GM19463 (cell line): ENCODE measurements around the gene COL17A1.

Experiments used
- ATAC-seq: cut with Tn5 transposase; IDR thresholded peaks from one replicate; pipeline ENCODE4 v1.9.1; 2021; ENCODE audit warnings: mild to moderate bottlenecking, moderate library complexity; ENCODE audit not compliant: unreplicated experiment

The COL17A1 gene

DNA sequence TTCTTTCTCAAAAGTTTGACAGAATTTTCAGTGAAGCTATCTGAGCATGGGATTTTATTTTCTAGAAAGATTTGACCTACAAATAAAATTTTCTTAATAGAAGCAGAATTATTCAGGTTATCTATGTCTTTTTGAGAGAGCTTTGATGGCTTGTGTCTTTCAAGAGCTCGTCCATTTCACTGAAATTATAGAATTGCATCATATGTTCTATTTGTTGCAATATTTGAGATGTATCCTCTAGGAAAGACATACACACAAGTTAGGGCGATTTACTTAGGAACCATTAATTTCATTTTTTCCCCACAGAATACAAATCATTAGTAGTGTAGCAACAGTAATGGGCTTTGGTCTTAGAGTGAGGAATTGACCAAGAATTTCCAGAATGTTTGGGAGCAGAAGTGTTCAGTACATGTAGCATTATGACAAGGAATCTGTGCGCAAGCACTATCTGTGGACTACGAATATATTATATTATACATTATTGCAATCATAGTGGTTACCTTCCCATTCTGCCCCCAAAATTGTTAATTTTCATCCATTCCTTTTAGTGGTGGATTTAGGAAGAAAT lies 12.8 kb upstream of the COL17A1 start:
- ATAC-seq, result no peak

DNA sequence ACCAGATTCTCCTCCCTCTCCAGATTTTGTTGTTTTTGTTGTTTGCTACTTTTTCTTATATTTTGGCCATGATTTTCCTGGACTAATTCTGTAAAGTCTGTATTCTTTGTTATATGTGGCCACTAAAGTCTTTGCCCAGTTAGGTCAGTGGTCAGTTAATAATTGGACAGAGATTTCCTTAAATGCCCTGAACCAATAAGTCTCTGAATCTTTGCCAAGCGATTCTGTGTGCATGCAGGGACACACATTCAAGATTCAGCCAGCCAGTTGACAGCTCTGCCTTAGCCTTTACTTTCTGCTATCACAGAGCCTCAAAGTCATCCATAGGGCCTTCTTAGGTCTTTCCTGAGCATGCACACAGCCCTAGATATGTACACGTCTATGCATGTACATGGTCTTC lies 11.0 kb upstream of the COL17A1 start:
- no peak for ATAC-seq

DNA sequence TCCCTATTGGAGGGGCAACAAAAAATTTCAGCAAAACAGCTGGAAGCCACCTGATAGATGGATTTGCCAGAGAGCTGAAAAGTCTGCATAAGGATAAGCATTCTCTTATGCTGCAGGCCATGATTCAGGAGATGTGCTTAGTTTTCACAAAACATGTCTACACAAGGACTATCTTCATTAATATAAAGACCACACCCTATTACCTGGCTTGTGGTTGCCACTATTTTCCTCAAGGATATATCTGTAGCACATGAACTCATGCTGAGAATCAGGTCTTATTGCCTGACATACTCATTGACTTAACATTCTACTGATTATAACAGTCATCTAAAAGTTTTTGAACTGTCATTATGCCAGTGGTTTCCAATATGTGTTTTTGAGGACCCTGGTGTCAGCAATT lies 7.1 kb upstream of the COL17A1 start:
- ATAC-seq, result no peak

DNA sequence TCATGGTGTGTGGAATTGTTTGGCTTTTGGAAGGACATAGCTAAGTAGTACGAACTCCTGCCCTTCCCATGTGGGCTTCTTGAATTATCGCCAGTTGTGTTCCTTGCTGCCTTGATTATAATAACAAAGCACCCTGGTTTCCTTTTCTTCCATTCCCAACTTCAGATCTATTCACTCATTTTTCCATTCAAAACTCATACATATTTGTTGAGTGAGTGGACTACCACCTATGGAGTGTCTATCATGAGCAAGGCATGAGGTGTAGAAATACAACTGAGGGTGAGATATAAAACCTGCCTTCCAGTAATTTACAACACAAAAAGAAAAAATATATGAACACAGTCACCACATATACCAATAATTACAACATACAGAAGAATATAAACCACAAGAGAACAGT lies 4.9 kb upstream of the COL17A1 start:
- no peak for ATAC-seq

DNA sequence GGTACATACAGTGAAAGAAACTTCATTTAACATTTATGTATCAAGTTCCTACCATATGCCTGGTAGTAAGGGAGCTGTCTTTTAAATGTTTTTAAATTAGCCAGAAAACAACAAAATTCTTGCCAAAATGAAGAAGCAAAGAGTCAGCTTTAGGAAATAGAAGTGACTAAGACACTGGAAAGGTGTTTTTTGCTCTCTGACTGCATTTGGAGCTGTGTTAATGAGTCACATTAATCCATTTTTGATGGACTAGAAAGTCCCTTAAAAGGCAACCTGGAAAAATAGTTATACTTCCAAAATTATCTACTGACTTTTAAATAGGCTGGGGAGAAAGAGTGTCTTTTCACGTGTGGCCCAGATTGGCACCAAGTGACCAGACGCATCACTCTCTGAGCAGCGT lies 3.9 kb upstream of the COL17A1 start:
- ATAC-seq, result no peak

DNA sequence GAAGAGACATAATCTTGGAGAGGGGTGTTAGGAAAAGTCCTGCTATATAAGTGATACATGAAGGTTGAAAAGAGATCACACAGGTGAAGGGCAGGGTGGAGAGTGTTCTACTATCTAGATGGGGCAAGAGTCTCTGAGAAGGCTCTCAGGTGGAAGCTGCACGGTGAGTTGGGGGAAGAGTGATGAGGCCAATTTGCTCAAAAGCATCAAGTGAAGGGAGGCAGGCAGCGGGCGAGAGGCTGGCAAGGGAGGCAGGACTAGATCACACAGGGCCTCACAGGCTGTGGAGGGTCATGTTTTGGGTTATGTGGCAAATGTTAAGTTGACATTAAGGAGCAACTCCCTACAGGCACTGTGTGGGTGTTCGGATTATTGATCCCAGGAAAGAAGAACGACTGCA lies 2.6 kb upstream of the COL17A1 start:
- no peak for ATAC-seq

DNA sequence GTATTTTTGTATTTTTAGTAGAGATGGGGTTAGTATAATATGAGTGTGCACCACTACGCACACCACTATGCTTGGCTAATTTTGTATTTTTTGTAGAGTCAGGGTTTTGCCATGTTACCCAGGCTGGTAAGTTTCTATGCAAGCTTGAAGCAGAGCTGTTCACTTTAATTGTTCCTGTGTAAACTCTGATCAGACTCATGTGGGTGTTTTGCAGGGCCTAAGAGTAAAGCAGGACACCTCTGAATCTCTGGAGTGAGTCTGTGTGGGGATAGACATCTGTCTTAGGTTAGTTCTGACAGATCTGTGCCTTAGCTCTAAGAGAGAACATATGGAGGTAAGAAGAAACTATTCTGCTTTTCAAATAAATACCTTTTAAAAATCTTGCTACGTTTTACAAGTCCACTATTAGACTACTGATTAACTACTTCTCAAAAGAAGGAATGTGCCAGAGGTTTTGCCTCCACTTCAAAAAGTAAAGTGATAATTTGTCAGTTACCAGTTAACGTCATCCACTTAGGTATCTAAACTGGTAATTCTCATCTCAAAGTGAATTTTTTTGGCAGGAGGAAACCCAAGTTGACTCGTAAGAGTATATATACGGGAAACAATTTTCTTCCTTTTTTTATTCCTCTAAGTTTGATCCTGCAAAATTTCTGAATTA lies 1.1 kb downstream of the COL17A1 start:
- ATAC-seq, result no peak

DNA sequence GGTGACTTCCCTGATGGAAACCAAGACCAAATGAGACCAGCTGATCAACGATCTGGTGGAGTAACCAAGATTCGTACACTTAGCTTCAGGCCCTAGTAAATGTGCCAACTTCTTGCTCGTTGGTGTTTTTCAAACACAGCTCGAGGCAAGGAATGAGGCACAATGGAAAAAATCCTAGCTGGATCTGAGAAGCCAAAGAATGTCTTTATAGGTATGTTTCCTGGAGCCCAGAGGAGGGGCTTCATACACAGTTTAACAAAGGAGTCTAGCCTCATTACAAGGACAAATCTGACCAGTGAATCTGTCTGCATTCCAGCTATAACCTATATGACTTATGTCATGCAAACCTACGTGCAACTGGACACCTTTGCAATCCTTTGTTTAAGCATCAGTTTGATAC lies 3.7 kb downstream of the COL17A1 start:
- ATAC-seq, result no peak

DNA sequence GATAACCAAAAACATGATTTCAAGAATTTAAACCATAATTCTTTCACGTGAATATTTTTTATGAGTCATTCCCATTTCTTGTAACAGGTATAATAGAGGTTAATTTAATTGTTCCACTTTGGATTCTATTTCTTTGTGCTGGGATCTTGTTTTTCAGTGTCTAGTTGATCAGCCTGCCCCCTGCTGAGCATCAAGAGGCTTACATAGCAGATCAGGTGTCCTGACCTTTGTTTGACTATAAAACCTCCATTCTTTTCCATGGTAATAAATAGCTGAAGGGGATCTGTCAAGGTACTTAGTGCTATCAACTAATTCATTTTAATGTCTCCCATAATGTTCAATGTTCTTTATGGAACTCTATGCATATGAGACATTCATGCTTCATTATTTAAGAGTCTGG lies 4.9 kb downstream of the COL17A1 start:
- no peak for ATAC-seq

DNA sequence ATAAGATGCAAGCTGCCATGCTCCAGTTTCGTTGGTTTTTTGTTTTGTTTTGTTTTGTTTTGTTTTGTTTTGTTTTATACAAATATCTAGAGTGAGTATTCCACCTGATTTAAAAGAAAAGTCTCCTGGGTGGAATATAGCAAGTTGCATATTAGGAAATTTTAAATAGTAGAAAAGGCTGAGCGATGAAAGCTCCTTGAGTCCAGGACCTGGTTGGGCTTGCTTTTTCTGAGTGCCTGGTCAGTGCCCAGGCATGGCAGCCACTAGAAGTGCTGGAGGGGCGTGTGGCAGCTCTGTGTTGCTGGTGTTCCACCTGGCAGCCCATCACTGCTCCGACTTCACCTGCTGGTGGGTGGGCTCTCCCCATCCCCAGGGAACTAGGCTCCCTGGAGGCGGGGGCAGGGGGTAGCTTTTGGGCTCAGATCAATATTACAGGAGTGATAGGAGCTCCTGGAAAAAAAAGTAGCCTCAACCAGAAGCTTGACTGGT lies 8.0 kb downstream of the COL17A1 start:
- ATAC-seq, result no peak

DNA sequence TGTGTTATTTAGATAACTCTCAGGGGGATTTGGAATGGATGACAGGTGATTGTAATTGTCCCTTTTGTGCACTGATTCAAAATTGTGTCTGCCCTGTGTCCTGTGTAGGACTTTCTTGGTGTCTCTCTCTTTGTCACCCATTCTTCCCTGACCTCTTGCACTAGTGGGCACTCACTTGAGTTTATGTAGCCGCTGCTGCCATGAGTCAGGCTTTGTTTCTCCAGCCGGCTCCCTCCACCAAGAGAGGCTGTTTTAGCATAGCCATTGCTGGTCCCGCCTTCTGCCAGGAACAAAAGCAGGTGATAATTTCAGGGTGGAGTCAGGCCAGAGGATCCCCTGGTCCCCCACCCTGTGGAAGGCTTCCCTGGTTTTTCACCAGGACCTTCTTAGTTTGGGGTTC lies 8.4 kb downstream of the COL17A1 start:
- no peak for ATAC-seq

DNA sequence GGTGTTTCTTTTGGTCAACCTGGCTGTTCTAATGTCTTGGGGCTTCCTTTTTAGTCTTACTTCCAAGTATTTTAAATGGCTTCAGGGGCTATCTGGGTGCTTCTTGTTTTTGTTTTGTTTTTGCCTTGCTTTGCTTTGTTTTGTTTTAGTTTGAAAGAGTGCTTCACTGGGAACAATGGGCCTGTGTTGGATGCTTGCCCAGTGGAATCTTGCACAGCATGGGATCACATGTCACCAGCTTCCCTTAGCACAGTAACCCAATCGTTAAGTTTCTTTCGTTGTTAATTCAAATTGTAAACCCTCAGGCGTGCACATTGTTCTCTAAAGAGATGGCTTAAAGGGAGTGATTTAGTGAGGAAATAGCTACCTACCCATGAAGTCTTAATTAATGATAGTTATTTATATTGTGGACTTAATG lies 8.9 kb downstream of the COL17A1 start:
- ATAC-seq, result no peak

DNA sequence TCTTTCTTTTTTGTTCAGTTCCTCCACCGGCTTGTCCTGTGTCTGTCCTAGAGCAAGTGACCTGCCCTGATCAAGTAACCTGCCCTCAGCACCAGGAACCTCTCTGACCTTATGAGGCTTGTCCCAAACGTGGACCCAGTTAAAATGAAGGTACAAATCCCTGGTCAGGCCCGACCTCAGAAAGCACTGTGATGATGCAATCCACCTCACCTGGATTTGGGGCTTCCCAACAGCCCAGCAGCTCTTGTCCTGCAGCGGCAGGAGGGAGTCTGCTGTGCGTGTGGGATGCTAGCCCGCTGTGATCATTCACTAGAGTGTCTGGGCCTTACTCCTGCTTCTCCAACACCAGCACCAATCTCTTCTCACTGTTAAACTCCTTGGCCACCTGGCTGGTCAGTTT lies 11.2 kb downstream of the COL17A1 start:
- no peak for ATAC-seq

DNA sequence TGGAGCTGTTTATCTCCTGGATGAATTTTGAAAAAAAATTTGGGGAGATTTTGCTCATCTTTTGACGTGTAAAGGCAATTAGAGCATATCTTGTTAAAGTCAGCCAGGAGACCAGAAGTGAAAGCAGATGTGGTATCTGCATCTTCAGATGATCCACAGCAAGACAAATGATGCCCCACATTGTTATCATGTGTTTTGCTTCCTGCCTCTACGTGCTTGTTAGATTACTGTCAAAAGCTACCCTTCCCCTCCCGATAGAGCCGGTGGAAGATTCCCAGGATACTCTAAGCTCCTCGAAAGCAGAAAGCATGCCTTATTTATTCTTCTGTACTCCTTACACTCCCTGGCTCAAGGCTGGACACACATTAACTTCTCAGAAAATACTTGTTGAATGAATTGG lies 12.9 kb downstream of the COL17A1 start:
- ATAC-seq, result no peak

DNA sequence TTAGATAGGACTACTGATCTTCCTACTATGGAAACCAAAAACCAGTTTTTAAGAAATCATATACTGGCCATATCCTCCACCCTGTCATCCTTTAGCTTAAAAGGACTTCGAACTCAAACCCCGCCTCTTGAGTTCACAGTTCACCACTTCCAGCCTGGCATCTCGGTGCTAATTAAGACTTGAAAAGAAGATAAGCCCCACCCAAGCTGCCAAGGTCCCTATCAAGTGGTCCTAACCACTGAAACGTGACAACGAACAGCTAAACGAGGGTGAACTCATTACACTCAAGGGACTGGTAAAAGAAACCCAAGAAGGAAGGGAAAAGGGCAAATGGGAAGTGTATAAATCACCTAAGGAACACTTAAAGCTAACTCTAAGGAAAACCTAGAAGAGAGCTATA lies 16.1 kb downstream of the COL17A1 start:
- no peak for ATAC-seq

DNA sequence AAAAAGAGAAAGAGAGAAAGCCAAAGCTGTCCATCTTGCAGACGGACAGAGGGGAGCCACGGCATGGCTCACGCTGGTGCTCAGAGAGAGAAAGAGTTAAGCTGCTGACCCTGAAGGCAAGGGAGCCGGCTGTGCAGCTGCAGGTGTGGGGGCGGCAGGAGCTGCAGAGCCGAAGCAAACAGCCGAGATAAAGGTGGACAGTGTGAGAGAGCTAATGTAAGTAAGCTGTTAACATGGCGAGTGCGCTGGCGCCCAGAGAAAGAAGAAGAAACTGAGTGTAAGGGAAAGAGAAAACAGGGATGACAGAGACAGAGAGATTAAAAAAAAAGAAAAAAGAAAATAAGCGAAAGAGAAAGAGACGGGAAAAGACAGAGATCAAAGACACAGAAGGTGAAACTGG lies 18.2 kb downstream of the COL17A1 start:
- ATAC-seq, result no peak

DNA sequence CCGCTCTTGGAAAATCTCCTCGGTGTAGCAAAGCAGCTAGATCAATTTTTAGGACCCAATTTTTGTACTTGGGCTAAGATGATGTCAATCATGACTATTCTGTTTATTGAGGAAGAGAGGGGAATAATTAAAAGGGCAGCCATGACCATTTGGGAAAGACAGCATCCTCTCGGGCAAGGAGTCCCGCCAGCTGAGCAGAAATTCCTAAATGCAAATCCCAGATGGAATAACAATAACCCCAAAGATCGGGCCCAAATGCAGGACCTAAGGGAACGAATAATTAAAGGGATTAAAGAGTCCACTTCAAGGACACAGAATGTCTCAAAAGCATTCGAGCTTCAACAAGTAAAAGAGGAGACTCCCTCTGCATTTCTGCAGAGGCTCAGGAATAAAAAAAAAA lies 18.7 kb downstream of the COL17A1 start:
- no peak for ATAC-seq

DNA sequence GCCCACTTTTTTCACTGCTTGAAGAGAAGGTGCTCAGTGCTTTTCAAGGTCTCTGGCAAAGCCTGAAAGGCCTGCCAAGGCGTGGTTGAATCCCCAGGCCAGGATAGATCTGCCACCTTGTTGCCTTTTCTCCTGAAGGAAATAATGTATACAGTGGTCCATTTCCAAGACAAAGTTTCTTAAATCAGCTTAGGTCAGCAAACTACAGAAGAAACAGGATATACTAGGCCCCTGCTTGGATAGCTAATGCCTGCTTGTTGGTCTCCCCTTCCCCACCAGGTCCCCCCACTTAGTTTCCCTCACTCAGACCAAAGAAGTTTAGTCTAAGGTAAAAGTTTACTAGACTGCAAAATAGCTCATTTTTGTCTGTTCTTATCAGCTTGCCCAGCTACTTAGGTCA lies 19.9 kb downstream of the COL17A1 start:
- no peak for ATAC-seq

DNA sequence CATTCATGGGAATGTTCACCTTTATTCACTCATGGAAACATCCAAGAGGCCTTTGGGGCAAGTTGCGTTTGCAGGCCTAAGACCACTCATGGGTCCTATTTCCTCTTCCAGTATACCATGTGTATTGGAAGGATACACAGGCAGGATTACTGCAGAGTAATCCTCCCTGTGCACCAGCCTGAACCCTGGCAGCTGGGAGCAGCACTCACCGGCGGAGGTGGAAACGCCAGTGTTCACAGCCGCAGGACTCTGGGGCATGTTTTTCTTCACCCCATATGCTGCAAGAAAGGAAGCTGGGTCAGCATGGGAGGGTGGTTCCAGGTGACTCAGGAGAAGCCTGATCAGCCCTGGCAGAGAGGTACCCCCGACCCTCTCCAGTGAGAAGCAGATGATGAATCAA lies 24.5 kb downstream of the COL17A1 start:
- no peak for ATAC-seq

DNA sequence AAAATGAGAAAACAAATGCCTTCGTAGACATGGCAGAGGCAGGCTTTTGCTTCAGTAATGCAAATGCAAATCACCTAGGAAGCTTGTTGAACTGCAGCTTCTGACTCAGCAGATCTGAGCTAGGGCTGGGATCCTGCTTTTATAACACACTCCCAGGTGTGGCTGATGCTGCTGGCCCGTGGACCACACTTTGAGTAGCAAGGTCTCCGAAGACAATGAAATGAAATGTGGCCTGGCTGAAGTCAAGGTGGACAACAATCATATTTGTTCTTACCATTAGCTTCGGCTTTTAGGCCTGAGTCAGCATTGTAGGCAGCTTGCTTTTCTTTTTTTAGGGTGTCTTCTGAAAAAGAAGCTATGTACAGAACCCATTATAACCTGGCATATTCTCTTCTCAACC lies 26.3 kb downstream of the COL17A1 start:
- no peak for ATAC-seq

DNA sequence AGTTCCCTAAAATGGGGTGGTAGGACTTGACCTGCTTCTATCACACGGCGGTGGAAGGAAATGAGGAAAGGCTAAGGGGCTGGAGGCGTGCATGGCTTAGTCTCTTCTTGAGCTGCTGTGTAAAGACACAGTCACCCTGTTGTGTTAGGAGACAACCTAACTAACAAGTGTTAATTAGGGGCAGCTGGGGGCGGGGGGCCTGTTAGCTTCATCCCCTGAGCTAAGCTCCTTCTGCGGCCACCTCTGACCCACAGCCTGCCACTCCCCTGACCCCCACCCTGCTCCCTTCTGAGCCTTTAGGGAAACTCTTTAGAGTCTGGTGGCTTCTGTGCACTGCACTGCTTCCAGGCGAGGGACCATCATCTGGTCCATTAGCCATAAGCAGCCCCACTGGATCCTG lies 28.0 kb downstream of the COL17A1 start:
- ATAC-seq, result no peak

DNA sequence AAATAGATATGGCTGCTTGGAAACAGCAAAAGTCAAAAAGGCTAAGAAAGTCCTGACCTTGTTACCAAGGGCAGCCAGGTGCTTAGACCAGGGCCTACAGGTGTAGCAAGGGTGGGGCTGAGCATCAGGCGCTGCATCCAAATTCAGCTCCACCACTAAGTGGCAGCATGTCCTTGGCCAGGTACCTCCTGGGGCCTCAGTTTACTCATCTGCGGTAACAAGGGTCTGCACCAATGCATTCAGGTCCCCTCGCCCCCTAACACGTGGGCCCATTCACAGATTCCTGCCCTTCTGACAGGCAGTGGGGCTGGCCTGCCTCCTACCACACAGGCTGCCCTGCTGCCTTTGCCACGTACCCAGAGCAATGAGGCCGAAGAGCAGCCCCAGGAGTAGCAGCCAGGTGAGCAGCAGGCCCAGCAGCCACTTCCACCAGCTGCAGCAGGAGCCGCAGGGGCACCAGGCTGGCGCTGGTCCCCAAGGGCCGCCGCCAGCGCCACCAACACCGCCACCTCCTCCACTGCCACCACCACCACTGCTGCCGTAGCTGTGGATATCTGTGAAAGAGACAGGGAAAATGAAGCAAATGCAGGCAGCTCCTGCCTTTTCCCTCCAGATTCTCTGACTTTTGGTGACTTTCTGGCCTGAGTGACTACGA lies 28.9 kb downstream of the COL17A1 start:
- no peak for ATAC-seq

DNA sequence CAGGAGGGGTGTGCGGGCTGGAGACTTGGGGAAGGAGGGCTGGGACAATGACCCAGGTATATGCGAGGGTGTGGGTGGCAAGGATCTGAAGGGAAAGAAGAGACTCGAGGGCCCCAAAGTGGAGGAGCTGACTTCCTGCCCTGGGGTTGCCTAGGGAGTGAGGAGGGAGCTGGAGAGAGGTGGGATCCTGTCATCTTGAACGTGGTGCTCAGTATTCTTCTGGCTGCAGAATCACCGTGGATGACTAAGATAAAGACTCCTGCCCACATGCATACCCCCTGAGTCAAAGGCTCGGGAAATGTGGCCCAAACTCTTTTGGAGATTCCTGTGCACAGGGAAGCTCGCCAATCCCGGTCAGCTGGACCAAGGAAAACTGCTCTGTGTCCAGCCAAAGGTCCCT lies 31.2 kb downstream of the COL17A1 start:
- no peak for ATAC-seq
